Mucosa of rectum (tissue), 2 donors: ENCODE data around the gene ZNF837.

Source experiments
- H3K27ac ChIP-seq, 2 donors: one replicate each; pipeline ENCODE4 v1.7.0; 2013; ENCODE audit warnings: inconsistent platforms in 2 of 2, low read depth in 2 of 2, low read length in 2 of 2
- H3K27me3 ChIP-seq, 2 donors: one replicate each; pipeline ENCODE4 v1.7.0; 2013; ENCODE audit warnings: low read length in 2 of 2; ENCODE audit not compliant: control insufficient read depth in 2 of 2, insufficient read depth in 2 of 2
- H3K36me3 ChIP-seq, 2 donors: one replicate each; pipeline ENCODE4 v1.7.0; 2013; ENCODE audit warnings: low read length in 2 of 2; ENCODE audit not compliant: control insufficient read depth in 2 of 2, insufficient read depth in 2 of 2
- H3K4me1 ChIP-seq, 2 donors: one replicate each; pipeline ENCODE4 v1.7.0; 2013; ENCODE audit warnings: low read length in 2 of 2, mild to moderate bottlenecking in 1 of 2; ENCODE audit not compliant: control insufficient read depth in 2 of 2, insufficient read depth in 2 of 2
- H3K4me3 ChIP-seq, 2 donors: one replicate each; pipeline ENCODE4 v1.7.0; 2013; ENCODE audit warnings: low read length in 2 of 2
- H3K9ac ChIP-seq, 2 donors: one replicate each; pipeline ENCODE4 v1.7.0; 2013; ENCODE audit warnings: low read length in 2 of 2, low read depth in 1 of 2, mild to moderate bottlenecking in 1 of 2
- H3K9me3 ChIP-seq, 2 donors: one replicate each; pipeline ENCODE4 v1.7.0; 2013; ENCODE audit warnings: low read length in 2 of 2; ENCODE audit not compliant: control insufficient read depth in 2 of 2
- donor health status: healthy.
- donor health status: Normal muscosa, but diverticular disease.

Gene ZNF837

DNA sequence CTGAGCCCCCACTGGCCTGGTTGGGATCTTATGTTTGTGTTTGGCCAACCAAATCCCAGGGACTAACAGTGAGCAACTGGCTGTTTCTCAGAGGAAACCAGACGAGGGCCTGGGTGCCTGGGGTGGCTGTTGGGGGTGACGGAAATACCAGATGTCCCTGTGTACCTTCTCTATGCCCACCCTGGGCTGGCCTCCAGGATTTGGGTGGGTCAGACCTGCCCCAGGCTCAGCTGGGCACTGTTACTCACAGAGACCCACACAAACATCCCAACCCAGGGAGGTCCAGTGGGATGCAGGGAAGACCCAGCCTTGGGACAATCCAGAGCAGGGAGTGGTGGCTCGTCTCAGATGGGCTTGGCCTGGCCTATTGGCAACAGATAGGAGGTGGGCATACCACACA, 45.2 kb downstream of the ZNF837 start:
- Histone ChIP-seq H3K27me3 (no peaks in the 10 kb centered on the region), H3K9ac (no peak overlapping the region), H3K4me3 (no peak overlapping the region), H3K36me3 (peaks cover 28 to 39% of the 10 kb centered on the region in 2 donors), H3K4me1 (peaks cover 0 to under 1% of the 10 kb centered on the region in 2 donors), H3K9me3 (no peaks in the 10 kb centered on the region), H3K27ac (no peak overlapping the region)

DNA sequence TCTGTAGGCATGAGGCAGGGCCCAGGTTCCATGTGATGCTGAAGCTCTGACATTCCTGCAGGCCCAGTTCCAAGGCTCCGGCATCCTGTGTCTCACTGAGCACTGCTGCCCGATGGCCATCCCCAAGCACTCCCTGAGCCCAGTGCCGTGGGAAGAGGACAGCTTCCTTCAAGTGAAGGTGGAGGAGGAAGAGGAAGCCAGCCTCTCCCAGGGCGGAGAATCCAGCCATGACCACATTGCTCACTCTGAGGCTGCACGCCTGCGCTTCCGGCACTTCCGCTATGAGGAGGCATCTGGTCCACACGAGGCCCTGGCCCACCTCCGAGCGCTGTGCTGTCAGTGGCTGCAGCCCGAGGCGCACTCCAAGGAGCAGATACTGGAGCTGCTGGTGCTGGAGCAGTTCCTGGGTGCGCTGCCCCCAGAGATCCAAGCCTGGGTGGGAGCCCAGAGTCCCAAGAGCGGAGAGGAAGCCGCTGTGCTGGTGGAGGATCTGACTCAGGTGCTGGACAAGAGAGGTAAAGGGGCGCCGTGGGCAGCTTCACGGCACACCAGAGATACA, 46.1 kb downstream of the ZNF837 start:
- Histone ChIP-seq H3K36me3 (peaks cover 28 to 37% of the 10 kb centered on the region in 2 donors), H3K9me3 (no peaks in the 10 kb centered on the region), H3K4me1 (peaks cover 0 to 4% of the 10 kb centered on the region in 2 donors), H3K27ac (no peak overlapping the region), H3K27me3 (no peaks in the 10 kb centered on the region), H3K4me3 (no peak overlapping the region), H3K9ac (no peak overlapping the region)

GRCh38 chr19:58332697-58333096, 48.1 kb downstream of the ZNF837 start:
- Histone ChIP-seq H3K27me3 (no peaks in the 10 kb centered on the region), H3K9me3 (no peaks in the 10 kb centered on the region), H3K4me3 (no peak overlapping the region), H3K9ac (no peak overlapping the region), H3K36me3 (peaks cover 16 to 18% of the 10 kb centered on the region in 2 donors), H3K4me1 (peaks cover 5 to 11% of the 10 kb centered on the region in 2 donors), H3K27ac (no peak overlapping the region)

- Histone ChIP-seq H3K27me3 (no peaks in the 10 kb centered on the region), H3K4me1 (peaks cover 7 to 28% of the 10 kb centered on the region in 2 donors), H3K27ac (no peak overlapping the region), H3K36me3 (peaks cover 7 to 11% of the 10 kb centered on the region in 2 donors), H3K9me3 (no peaks in the 10 kb centered on the region), H3K4me3 (no peak overlapping the region), H3K9ac (no peak overlapping the region)
These were observed 50.4 kb downstream of the ZNF837 start for GRCh38 chr19:58330458-58330857.

GRCh38 chr19:58328999-58329398, 51.8 kb downstream of the ZNF837 start:
- H3K9ac ChIP-seq: no peak overlapping the region
- H3K4me1 ChIP-seq: peaks cover 7 to 28% of the 10 kb centered on the region in 2 donors
- no peaks in the 10 kb centered on the region for H3K27me3 ChIP-seq
- no peaks in the 10 kb centered on the region for H3K9me3 ChIP-seq
- no peak overlapping the region for H3K4me3 ChIP-seq
- no peaks in the 10 kb centered on the region for H3K36me3 ChIP-seq
- H3K27ac ChIP-seq: no peak overlapping the region

GRCh38 chr19:58326914-58327726, 53.7 kb downstream of the ZNF837 start, which contains the start of gene ZSCAN22:
Gene ZSCAN22, plus strand, starts transcription at chr19:58326994. Its CDS starts 7,809 bp downstream, at chr19:58334803.
- H3K9me3 ChIP-seq: no peaks in the 10 kb centered on the region
- peak within 1 kb of the TSS; percentile 92 to 94 for H3K27ac ChIP-seq
- peaks cover 7 to 28% of the 10 kb centered on the region in 2 donors for H3K4me1 ChIP-seq
- peak within 1 kb of the TSS; percentile 89 to 93 for H3K4me3 ChIP-seq
- H3K27me3 ChIP-seq: no peaks in the 10 kb centered on the region
- peaks cover 0 to 6% of the 10 kb centered on the region in 2 donors for H3K36me3 ChIP-seq
- peak within 1 kb of the TSS; percentile 78 to 83 for H3K9ac ChIP-seq

GRCh38 chr19:58326501-58326913, 54.3 kb downstream of the ZNF837 start:
- Histone ChIP-seq H3K9ac (peak overlapping the region; percentile 76 to 83), H3K27ac (peak overlapping the region; percentile 92 to 94), H3K4me1 (peaks cover 7 to 28% of the 10 kb centered on the region in 2 donors), H3K4me3 (peak overlapping the region; percentile 89 to 93), H3K27me3 (no peaks in the 10 kb centered on the region), H3K36me3 (peaks cover 0 to 9% of the 10 kb centered on the region in 2 donors), H3K9me3 (no peaks in the 10 kb centered on the region)

GRCh38 chr19:58325311-58326022, 55.4 kb downstream of the ZNF837 start:
- Histone ChIP-seq H3K9me3 (no peaks in the 10 kb centered on the region), H3K36me3 (peaks cover 0 to 9% of the 10 kb centered on the region in 2 donors), H3K27ac (no peak overlapping the region), H3K27me3 (no peaks in the 10 kb centered on the region), H3K4me3 (peak overlapping the region; percentile 89 to 93), H3K9ac (no peak overlapping the region), H3K4me1 (peaks cover 7 to 26% of the 10 kb centered on the region in 2 donors)

GRCh38 chr19:58319241-58319640, 61.6 kb downstream of the ZNF837 start:
- Histone ChIP-seq H3K27me3 (no peaks in the 10 kb centered on the region), H3K4me1 (no peaks in the 10 kb centered on the region), H3K36me3 (peaks cover 10 to 28% of the 10 kb centered on the region in 2 donors), H3K9me3 (no peaks in the 10 kb centered on the region), H3K9ac (no peak overlapping the region), H3K27ac (no peak overlapping the region), H3K4me3 (no peak overlapping the region)

- Histone ChIP-seq H3K36me3 (peaks cover 18 to 32% of the 10 kb centered on the region in 2 donors), H3K4me1 (no peaks in the 10 kb centered on the region), H3K9me3 (no peaks in the 10 kb centered on the region), H3K27ac (no peak overlapping the region), H3K4me3 (no peak overlapping the region), H3K27me3 (no peaks in the 10 kb centered on the region), H3K9ac (no peak overlapping the region)
These were observed 62.5 kb downstream of the ZNF837 start for GRCh38 chr19:58318297-58318696.
